ENCODE data around the gene CCL4.
"Not testable (repeated sequence)": the region's sequence is repeated elsewhere in the genome, so short reads cannot be mapped to it uniquely, and the experiment has no call there.

Gene CCL4

DNA sequence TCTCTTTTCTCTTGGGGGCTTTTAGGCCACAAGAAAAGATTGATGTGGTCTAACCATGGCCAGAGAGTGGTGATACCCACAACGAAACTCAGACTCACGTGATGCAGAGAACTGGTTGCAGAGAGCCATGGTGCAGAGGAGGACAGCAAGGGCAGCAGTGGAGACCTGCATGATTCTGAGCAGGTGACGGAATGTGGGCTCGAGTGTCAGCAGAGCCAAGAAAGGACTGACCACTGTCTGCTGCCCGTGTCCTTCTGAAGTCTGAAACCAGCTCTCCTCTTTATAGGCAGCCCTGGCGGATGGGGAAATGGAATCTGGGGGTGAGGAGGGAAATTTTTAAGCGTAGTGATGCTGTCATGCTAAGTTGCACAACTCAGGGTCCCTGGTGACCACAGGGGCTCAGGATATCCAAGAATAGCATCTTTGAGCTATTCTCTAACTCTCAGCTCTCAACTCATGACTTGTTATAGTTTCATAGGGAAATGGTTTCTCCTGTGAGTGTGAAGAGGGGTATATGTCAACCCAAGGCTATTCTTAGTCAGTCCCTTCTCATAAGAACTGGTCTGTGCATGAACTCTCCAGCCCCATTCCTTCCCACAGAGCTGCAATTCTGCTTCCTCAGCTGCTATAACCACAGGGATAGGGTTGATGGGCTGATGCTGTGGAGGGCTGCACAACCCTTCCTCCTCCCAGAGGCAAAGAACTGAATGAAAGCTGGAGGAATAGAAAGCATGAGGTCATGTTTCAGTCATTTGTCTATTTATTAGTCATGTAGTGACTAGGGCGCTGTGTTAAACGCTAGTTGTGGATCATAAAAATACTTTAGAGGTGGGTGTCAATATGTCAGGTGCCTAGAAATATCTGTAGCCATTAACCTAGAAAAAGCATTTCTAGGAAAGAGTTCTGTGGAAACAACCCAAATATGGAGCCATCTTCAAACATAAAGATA, 13.5 kb upstream of the CCL4 start, which contains the start of gene CCL3:
TSS of gene CCL3 (minus strand) at position 256 of the 949 bp plus-strand sequence. CDS start at position 171, 85 bp downstream.
- no peaks in the 10 kb centered on the region for H3K4me1 ChIP-seq (ENCODE audit: control insufficient read depth in 2 of 2, insufficient read depth in 1 of 2, low read depth in 1 of 2, low read length in 2 of 2)
- no peak within 1 kb of the TSS for H2BK15ac ChIP-seq (ENCODE audit: low read length)
- H4K8ac ChIP-seq (ENCODE audit: low read depth, low read length): no peak within 1 kb of the TSS
- H3K9ac ChIP-seq (ENCODE audit: low read depth, low read length, poor library complexity): no peak within 1 kb of the TSS
- H3K4me3 ChIP-seq (ENCODE audit: low read length in 2 of 2): no peak within 1 kb of the TSS
- H4K91ac ChIP-seq (ENCODE audit: low read depth, low read length, poor library complexity): no peak within 1 kb of the TSS
- no CpG with 5 or more reads among the region's 9 CpGs for WGBS, 2 donors (ENCODE audit: extremely low coverage in 2 of 2, insufficient read length in 2 of 2, insufficient replicate concordance in 1 of 2)
- no peak within 1 kb of the TSS for H2AFZ ChIP-seq (ENCODE audit: low read length)
- no peak within 1 kb of the TSS for H3K4ac ChIP-seq (ENCODE audit: low read length)
- H3K4me2 ChIP-seq (ENCODE audit: insufficient read depth, low read length, poor library complexity, severe bottlenecking): no peak within 1 kb of the TSS
- H3K23ac ChIP-seq (ENCODE audit: low read depth, low read length, poor library complexity): no peak within 1 kb of the TSS
- no peak within 1 kb of the TSS for H2BK120ac ChIP-seq (ENCODE audit: low read depth, low read length)
- no peak within 1 kb of the TSS for H2BK12ac ChIP-seq (ENCODE audit: low read length)
- no peak within 1 kb of the TSS for H2BK5ac ChIP-seq (ENCODE audit: low read length)
- no peak within 1 kb of the TSS for H3K27ac ChIP-seq (replicated peaks; ENCODE audit: low read length)
- no peak within 1 kb of the TSS for H3K18ac ChIP-seq (ENCODE audit: low read length)
- H3K36me3 ChIP-seq (replicated peaks in 1 of 2; ENCODE audit: control insufficient read depth in 2 of 2, insufficient read depth in 2 of 2, low read length in 2 of 2): no peaks in the 10 kb centered on the region
- no peak within 1 kb of the TSS for H2AK5ac ChIP-seq (ENCODE audit: low read depth, low read length)
- no peak for DNase-seq (ENCODE audit: low spot score)
- H3K14ac ChIP-seq (ENCODE audit: low read length): no peak within 1 kb of the TSS
- H3K79me1 ChIP-seq (ENCODE audit: low read depth, low read length): no peaks in the 10 kb centered on the region
- H3K27me3 ChIP-seq (ENCODE audit: control insufficient read depth in 3 of 3, insufficient read depth in 3 of 3, low read depth in 1 of 3, low read length in 3 of 3): peaks cover 0 to 3% (median 0%) of the 10 kb centered on the region in 3 experiments
- H3K9me3 ChIP-seq (replicated peaks in 1 of 2; ENCODE audit: control insufficient read depth in 2 of 2, insufficient read depth in 1 of 2, low read depth in 1 of 2, low read length in 2 of 2): no peaks in the 10 kb centered on the region

DNA sequence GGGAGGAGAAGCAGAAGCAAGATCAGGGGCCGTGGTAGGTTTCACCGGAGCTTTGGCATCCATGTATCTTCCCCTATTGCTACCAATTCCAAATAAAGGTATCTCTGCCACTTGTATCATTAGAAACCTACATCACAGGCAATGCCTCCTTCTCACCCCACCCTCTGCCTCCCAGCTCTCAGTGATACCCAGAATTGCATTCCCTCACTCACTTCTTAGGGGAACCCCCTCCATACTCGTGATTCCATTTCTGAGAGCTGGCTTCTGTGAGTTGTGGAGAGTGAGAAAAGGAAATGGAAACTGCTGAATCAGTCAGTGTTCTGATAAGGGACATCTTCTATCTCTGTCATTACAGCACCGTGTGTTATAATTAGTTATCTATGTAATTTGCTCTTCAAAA, 11.4 kb upstream of the CCL4 start:
- H3K9me3 ChIP-seq (replicated peaks in 1 of 2; ENCODE audit: control insufficient read depth in 2 of 2, insufficient read depth in 1 of 2, low read depth in 1 of 2, low read length in 2 of 2): no peaks in the 10 kb centered on the region
- H2BK15ac ChIP-seq (ENCODE audit: low read length): no peak overlapping the region
- DNase-seq (ENCODE audit: low spot score): no peak

DNA sequence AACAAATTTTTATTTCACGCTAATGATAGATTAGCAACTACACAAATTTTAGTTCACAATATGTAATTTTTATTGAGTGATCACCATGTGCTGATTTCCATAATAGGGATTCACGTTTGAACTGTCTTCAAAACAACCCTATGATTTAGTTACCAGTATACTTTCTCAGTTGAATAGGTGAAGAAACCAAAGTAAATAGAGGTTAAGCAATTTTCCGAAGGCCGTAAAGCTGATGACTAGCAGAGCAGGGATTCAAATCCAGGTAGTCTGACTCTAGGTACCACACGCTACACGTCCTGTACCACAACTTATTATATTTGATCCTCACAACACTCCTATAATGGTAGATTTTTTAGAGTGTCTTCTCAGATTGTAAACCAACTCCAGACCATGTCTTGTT, 10.9 kb upstream of the CCL4 start:
- not testable (repeated sequence) for H3K27me3 ChIP-seq (ENCODE audit: control insufficient read depth in 3 of 3, insufficient read depth in 3 of 3, low read depth in 1 of 3, low read length in 3 of 3); DNase-seq (ENCODE audit: low spot score); H3K4me3 ChIP-seq (ENCODE audit: low read length in 2 of 2); H3K9ac ChIP-seq (ENCODE audit: low read depth, low read length, poor library complexity); H2BK120ac ChIP-seq (ENCODE audit: low read depth, low read length); H2BK15ac ChIP-seq (ENCODE audit: low read length); H3K9me3 ChIP-seq (replicated peaks in 1 of 2; ENCODE audit: control insufficient read depth in 2 of 2, insufficient read depth in 1 of 2, low read depth in 1 of 2, low read length in 2 of 2); H2BK5ac ChIP-seq (ENCODE audit: low read length); H3K4me2 ChIP-seq (ENCODE audit: insufficient read depth, low read length, poor library complexity, severe bottlenecking); H3K23ac ChIP-seq (ENCODE audit: low read depth, low read length, poor library complexity); H2AK5ac ChIP-seq (ENCODE audit: low read depth, low read length); H4K8ac ChIP-seq (ENCODE audit: low read depth, low read length); H3K27ac ChIP-seq (replicated peaks; ENCODE audit: low read length); H3K4ac ChIP-seq (ENCODE audit: low read length); H3K36me3 ChIP-seq (replicated peaks in 1 of 2; ENCODE audit: control insufficient read depth in 2 of 2, insufficient read depth in 2 of 2, low read length in 2 of 2); H2AFZ ChIP-seq (ENCODE audit: low read length); H2BK12ac ChIP-seq (ENCODE audit: low read length); H3K14ac ChIP-seq (ENCODE audit: low read length); H3K18ac ChIP-seq (ENCODE audit: low read length); H4K91ac ChIP-seq (ENCODE audit: low read depth, low read length, poor library complexity); H3K4me1 ChIP-seq (ENCODE audit: control insufficient read depth in 2 of 2, insufficient read depth in 1 of 2, low read depth in 1 of 2, low read length in 2 of 2); H3K79me1 ChIP-seq (ENCODE audit: low read depth, low read length)
- WGBS, 2 donors (ENCODE audit: extremely low coverage in 2 of 2, insufficient read length in 2 of 2, insufficient replicate concordance in 1 of 2): no CpG with 5 or more reads among the region's 6 CpGs

More for the DNA sequence above, 11.4 kb upstream of the CCL4 start:
- Histone ChIP-seq H3K79me1 (ENCODE audit: low read depth, low read length) (no peaks in the 10 kb centered on the region), H3K14ac (ENCODE audit: low read length) (no peak overlapping the region), H3K4me2 (ENCODE audit: insufficient read depth, low read length, poor library complexity, severe bottlenecking) (no peak overlapping the region), H2BK120ac (ENCODE audit: low read depth, low read length) (no peak overlapping the region), H3K4me3 (ENCODE audit: low read length in 2 of 2) (no peak overlapping the region), H3K36me3 (replicated peaks in 1 of 2; ENCODE audit: control insufficient read depth in 2 of 2, insufficient read depth in 2 of 2, low read length in 2 of 2) (no peaks in the 10 kb centered on the region), H2BK12ac (ENCODE audit: low read length) (no peak overlapping the region), H2AK5ac (ENCODE audit: low read depth, low read length) (no peak overlapping the region), H2BK5ac (ENCODE audit: low read length) (no peak overlapping the region), H3K4ac (ENCODE audit: low read length) (no peak overlapping the region), H3K27me3 (ENCODE audit: control insufficient read depth in 3 of 3, insufficient read depth in 3 of 3, low read depth in 1 of 3, low read length in 3 of 3) (peaks cover 0 to 3% (median 0%) of the 10 kb centered on the region in 3 experiments), H3K23ac (ENCODE audit: low read depth, low read length, poor library complexity) (no peak overlapping the region), H4K91ac (ENCODE audit: low read depth, low read length, poor library complexity) (no peak overlapping the region), H3K27ac (replicated peaks; ENCODE audit: low read length) (no peak overlapping the region), H4K8ac (ENCODE audit: low read depth, low read length) (no peak overlapping the region), H2AFZ (ENCODE audit: low read length) (no peak overlapping the region), H3K9ac (ENCODE audit: low read depth, low read length, poor library complexity) (no peak overlapping the region), H3K18ac (ENCODE audit: low read length) (no peak overlapping the region), H3K4me1 (ENCODE audit: control insufficient read depth in 2 of 2, insufficient read depth in 1 of 2, low read depth in 1 of 2, low read length in 2 of 2) (no peaks in the 10 kb centered on the region)
- no CpG with 5 or more reads among the region's 4 CpGs for WGBS, 2 donors (ENCODE audit: extremely low coverage in 2 of 2, insufficient read length in 2 of 2, insufficient replicate concordance in 1 of 2)

DNA sequence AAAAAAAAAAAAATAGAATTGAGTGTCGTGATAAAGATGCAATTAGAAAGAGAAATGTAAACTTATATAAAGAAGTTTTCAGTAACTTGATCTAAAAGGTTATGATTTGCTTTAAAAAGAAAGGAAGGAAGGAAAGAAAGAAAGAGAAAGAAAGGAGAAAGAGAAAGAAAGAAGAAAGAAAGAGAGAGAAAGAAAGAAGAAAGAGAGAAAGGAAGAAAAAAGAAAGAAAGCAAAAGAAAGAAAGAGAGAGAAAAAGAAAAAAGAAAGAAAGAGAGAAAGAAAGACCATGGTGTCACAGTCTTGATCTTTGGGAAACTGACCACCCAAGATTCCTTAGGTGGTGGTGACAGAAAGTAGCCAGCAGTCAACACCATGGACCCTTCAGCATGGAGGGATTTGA, 9.4 kb upstream of the CCL4 start:
- no peak overlapping the region for H2AK5ac ChIP-seq (ENCODE audit: low read depth, low read length)
- H4K8ac ChIP-seq (ENCODE audit: low read depth, low read length): no peak overlapping the region
- no peak overlapping the region for H2BK5ac ChIP-seq (ENCODE audit: low read length)
- no peak for DNase-seq (ENCODE audit: low spot score)
- no peak overlapping the region for H4K91ac ChIP-seq (ENCODE audit: low read depth, low read length, poor library complexity)
- no peak overlapping the region for H2BK15ac ChIP-seq (ENCODE audit: low read length)
- H3K36me3 ChIP-seq (replicated peaks in 1 of 2; ENCODE audit: control insufficient read depth in 2 of 2, insufficient read depth in 2 of 2, low read length in 2 of 2): no peaks in the 10 kb centered on the region
- no peak overlapping the region for H3K27ac ChIP-seq (replicated peaks; ENCODE audit: low read length)
- H2BK12ac ChIP-seq (ENCODE audit: low read length): no peak overlapping the region
- no peak overlapping the region for H3K4me3 ChIP-seq (ENCODE audit: low read length in 2 of 2)
- H3K4me2 ChIP-seq (ENCODE audit: insufficient read depth, low read length, poor library complexity, severe bottlenecking): no peak overlapping the region
- WGBS, 2 donors (ENCODE audit: extremely low coverage in 2 of 2, insufficient read length in 2 of 2, insufficient replicate concordance in 1 of 2): 100% methylated on average over 1 of the region's 1 CpG; no CpG with 5 or more reads in 1 of the 2 donors
- H3K9ac ChIP-seq (ENCODE audit: low read depth, low read length, poor library complexity): no peak overlapping the region
- no peaks in the 10 kb centered on the region for H3K27me3 ChIP-seq (ENCODE audit: control insufficient read depth in 3 of 3, insufficient read depth in 3 of 3, low read depth in 1 of 3, low read length in 3 of 3)
- no peak overlapping the region for H3K18ac ChIP-seq (ENCODE audit: low read length)
- H3K23ac ChIP-seq (ENCODE audit: low read depth, low read length, poor library complexity): no peak overlapping the region
- H3K14ac ChIP-seq (ENCODE audit: low read length): no peak overlapping the region
- H3K4ac ChIP-seq (ENCODE audit: low read length): no peak overlapping the region
- H3K9me3 ChIP-seq (replicated peaks in 1 of 2; ENCODE audit: control insufficient read depth in 2 of 2, insufficient read depth in 1 of 2, low read depth in 1 of 2, low read length in 2 of 2): no peaks in the 10 kb centered on the region
- H3K4me1 ChIP-seq (ENCODE audit: control insufficient read depth in 2 of 2, insufficient read depth in 1 of 2, low read depth in 1 of 2, low read length in 2 of 2): no peaks in the 10 kb centered on the region
- H2BK120ac ChIP-seq (ENCODE audit: low read depth, low read length): no peak overlapping the region
- no peak overlapping the region for H2AFZ ChIP-seq (ENCODE audit: low read length)
- no peaks in the 10 kb centered on the region for H3K79me1 ChIP-seq (ENCODE audit: low read depth, low read length)

Measured in neuronal stem cell (in vitro differentiated cells).